GM18520 (cell line): Measurements from ENCODE around the gene LLPH.
"Not testable (repeated sequence)": the region's sequence is repeated elsewhere in the genome, so short reads cannot be mapped to it uniquely, and the experiment has no call there.

Experiments used
- ATAC-seq: cut with Tn5 transposase; IDR thresholded peaks from one replicate; pipeline ENCODE4 v1.9.1; 2021; ENCODE audit not compliant: unreplicated experiment

The LLPH gene

DNA sequence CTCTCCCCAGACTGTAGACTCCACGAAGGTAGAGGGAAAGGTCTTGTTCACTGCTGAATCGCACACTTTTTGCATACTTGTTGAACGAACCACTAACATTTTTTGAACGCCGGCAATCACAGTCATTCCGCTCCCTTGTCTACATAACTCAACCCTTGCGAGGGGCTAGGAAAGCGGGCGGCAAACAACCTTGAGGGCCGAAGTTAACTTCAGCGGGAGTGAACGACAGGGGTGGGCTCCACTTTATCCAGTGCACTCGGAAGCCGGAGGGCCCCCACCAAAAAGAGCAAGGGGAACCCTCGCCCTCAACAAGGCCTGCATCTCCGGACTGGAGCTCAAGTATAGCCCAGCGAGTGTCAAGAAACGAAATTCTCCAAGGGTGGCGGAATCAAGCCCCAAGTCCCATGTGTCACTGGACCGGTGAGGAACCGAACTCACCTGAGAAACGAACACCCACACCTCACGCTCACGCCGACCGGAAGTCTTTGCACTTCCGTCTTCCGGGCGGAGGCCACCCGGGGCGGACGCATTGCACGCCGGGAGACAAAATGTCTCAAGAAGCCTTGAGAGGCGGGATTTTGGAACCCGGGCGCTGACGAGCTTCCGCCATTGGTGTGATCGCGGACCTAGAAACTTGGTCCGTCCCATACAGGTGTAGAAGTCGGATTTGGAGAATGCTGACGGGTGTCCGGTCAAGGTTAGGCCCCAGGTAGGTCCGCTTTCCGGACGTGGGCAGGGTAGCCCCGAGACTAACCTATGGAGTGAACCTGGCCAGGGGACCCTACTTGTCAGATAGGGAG, at the start of gene LLPH:
Gene LLPH, minus strand, starts transcription at position 484 of the 800 bp plus-strand sequence. CDS start 1,644 bp downstream, outside the sequence.
- peak; percentile 96 for ATAC-seq

DNA sequence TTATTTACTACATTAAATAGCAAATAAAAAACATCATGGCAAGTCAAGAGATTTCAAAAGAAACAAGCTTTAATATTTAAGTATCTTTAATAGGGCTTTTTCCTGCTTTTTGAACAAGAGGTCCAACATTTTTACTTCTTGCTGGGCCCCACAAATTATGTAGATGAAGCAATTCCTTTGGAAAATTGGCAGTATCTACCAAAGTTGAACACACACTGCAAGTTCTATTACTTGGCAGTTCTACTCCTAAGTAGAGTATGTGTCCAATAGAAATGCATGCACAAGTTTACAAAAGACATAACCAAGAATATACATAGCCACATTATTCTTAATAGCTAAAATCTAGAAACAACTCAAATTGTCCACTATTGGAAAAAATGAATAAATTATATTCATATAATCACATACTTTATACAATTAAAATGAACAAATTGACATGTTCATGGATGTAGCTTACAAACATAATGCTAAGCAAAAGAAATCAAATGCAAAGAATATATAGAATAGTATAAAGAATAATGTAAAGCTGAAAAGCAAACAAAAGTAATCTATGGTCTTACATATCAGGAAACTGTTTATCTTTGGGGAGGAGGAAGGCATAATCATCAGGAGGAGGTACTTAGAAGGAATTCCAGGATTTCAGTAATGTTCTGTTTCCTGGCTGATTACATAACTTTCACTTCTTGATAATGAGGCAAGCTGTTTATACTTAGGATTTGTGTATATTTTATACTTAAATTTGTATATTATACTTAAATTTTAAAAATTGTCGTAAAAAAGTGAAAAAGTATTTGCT, 45.8 kb upstream of the LLPH start:
- no peak for ATAC-seq

DNA sequence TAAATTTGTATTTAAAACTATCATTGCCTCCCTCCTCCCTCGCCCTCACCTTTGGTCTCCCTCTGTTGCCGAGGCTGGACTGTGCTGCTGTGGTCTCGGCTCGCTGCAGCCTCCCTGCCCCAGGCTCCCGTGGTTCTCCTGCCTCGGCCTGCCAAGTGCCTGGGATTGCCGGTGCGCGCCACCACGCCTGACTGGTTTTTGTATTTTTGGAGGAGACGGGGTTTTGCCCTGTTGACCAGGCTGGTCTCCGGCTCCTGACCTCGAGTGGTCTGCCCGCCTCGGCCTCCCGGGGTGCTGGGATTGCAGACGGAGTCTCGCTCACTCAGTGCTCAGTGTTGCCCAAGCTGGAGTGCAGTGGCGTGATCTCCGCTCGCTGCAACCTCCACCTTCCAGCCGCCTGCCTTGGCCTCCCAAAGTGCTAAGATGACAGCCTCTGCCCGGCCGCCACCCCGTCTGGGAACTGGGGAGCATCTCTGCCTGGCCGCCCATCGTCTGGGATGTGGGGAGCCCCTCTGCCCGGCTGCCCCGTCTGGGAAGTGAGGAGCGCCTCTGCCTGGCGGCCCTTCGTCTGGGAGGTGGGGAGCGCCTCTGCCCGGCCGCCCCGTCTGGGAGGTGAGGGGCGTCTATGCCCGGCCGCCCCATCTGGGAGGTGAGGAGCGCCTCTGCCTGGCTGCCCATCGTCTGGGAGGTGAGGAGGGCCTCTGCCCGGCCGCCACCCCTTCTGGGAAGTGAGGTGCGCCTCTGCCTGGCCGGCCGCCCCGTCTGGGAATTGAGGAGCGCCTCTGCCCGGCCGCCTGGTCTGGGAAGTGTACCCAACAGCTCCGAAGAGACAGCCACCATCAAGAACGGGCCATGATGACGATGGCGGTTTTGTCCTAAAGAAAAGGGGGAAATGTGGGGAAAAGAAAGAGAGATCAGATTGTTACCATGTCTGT, 44.1 kb upstream of the LLPH start:
- ATAC-seq: not testable (repeated sequence)

DNA sequence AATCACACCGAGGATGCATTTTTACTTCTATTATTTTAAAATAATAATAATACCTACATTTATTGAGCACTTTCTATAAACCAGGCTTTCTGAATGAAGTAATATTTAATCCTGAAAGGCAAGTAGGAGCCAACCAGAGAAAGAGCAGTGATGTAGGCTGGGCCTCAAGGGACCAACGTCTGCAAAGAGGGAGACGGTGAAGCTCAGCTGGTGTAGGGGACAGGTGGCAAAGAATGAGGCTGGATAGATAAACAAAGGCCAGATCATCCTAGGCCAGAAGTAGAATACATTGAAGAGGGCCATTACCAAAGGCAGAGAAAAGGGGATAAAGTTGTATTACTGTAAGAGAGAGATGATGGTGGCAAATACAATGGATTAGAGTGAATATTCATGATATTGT, 40.1 kb upstream of the LLPH start:
- ATAC-seq: no peak

DNA sequence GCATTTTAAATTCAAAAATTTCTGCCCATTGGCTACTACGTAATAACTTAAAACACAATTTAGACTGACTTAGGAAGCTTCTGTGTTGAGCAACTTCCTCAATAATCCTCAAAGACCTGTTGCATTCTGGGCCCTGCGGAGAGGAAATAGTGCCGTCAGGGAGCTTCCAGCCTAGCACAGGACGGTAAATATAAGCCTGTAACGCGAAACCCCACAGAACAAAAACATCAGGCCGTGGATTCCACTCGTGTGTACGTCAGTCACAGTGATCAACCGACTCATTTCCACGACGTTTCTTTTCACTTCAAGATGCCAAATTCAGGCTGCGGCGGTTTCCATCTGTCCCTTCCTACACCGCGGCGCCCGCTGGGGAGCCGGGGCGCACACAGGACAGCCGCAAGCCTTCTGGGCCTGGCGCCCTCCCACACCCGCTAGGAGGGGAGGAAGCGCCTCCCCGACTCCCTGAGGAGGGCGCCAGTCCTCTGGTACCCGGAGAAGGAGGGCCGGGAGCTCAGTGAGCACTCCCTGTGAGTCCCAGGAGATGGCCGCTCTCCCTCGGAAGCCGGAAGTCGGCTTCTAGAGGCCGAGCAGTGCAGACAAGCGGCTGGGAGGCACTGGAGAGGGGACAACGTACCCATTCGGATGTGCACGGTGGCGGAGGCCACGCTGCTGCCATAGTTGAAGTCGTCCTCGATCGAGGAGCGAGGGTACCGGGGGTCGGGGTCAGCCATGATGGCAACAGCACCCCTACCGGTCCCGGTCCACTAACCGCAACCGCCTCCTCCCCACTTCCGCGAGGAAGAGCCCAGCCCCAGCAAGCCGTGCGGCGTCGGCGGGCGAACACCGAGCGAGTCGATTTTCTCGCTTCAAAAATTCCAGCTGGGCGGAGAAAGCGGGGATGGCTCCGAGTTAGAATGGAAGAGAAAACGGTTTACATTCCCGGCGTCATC, 38.9 kb upstream of the LLPH start, which contains the start of gene TMBIM4:
Gene TMBIM4, minus strand, starts transcription at position 776 of the 950 bp plus-strand sequence. Its CDS starts 45 bp downstream, at position 731.
- peak; percentile 70 for ATAC-seq

DNA sequence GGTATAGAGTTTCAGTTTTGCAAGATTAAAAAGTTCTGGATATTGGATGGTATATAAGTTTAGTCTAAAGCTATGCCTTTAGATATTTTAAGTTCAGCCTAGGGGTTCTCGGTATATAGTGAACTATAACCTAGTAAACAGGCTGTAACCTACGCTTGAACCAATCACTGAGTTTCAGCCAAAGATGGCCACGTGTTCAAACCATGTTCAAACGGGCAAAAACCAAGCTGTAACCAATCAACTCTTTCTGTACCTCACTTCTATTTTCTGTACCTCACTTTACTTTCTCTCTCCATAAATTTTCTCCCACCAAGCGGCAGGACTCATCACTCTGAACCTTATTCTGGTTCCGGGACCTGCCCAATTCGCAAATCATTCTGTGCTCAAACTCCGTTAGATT, 37.9 kb upstream of the LLPH start:
- ATAC-seq: no peak

DNA sequence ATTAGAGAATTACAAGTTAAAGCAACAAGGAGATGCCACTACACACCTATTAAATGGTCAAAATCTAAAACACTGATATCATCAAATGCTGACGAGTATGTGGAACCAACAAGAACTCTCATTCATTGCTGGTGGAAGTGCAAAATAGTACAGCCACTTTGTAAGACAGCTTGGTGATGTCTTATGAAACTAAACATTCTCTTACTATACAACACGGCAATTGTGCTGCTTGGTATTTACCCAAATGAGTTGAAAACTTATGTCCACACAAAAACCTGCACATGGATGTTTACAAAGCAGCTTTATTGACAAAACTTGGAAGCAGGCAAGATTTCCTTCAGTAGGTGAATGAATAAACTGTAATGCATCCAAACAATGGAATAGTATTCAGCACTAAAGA, 36.0 kb upstream of the LLPH start:
- no peak for ATAC-seq

DNA sequence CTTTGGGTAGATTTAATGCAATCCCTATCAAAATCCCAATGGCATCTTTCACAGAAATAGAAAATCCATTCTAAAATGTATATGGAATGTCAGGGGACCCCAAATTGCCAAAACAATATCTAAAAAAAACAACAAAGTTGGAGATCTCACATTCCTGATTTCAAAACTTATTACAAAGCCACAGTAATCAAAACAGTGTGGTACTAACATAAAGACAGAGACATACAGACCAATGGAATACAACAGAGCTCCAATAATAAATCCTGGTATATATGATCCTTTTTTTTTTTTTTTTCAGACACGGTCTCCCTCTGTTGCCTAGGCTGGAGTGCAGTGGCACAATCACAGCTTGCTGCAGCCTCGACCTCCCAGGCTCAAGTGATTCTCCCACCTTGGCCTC, 34.6 kb upstream of the LLPH start:
- ATAC-seq: no peak

DNA sequence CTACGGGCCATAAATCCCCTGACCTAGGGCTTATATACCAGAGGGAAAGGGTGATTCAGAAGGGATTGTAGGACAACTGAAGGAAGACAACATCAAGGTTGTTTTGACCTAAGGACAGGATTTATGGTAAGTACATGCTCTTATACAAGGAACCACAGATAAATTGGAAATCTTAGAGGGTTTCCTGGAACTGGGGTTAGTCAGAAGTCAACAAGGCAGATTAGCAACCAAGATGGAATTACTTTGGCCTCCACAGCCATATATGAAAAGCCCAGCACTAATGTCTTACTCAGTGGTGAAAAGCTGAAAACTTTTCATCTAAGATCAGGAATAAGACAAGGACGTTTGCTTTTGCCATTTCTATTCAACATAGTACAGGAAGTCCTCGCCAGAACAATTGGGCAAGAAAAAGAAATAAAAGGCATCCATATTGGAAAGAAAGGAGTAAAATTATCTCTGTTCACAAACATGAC, 33.8 kb upstream of the LLPH start:
- no peak for ATAC-seq

DNA sequence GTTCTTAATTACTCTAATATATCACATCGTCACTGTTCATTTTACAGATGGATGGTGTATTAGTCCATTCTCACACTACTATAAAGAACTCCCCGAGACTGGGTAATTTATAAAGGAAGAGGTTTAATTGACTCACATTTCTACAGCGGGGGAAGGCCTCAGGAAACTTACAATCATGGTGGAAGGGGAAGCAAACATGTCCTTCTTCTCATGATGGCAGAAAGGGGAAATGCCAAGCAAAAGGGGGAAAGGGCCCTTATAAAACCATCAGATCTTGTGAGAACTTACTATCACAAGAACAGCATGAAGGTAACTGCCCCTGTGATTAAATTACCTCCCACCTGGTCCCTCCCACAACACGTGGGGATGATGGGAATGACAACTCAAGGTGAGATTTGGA, 32.7 kb upstream of the LLPH start:
- ATAC-seq: no peak

DNA sequence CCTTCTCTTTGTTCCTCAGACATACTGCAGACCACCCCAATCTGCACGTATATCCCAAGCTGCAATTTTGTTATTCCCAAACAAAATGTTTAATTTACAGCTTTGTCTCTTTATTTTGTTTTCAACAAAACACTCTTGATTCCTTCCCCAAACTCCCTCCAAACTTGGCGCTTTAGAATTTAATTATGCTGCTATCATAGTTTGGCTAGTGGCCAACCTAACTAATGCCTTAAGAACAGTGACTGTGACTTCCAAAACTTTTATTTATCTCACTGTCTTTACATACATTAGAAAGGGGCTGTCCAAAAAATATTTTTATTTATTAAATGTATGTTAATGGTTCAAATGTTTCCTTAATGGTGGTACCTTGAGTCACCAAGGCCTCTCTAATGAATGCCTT, 32.2 kb upstream of the LLPH start:
- no peak for ATAC-seq

DNA sequence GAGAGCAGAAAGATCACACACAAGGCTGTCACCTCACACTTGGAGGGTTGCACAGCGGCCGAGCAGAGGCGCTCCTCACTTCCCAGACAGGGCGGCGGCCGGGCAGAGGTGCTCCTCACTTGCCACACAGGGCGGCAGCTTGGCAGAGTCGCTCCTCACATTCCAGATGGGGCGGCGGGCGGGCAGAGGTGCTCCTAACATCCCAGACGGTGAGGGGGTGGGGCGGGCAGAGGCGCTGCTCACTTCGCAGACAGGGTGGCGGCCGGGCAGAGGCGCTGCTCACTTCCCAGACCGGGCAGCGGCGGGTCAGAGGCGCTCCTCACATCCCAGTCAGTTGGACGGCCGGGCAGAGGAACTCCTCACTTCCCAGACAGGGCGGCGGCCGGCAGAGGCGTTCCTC, 30.2 kb upstream of the LLPH start:
- no peak for ATAC-seq

DNA sequence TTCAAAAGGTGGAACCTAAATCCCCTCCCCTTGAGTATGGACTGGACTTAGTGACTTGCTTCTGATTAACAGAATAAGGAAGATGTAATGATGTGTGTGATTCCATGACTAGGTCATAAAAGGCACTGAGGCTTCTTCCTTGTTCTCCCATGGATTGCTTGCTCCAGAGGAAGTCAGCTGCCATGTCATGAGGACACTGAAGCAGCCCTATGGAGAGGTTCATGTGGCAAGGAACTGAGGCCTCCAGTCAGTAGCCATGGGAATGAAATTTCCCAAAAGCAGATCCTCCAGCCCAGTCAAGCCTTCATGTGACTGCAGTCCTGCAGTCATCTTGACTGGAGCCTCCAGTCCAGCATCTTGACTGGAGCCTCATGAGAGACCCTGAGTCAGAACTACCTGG, 28.6 kb upstream of the LLPH start:
- ATAC-seq: no peak

DNA sequence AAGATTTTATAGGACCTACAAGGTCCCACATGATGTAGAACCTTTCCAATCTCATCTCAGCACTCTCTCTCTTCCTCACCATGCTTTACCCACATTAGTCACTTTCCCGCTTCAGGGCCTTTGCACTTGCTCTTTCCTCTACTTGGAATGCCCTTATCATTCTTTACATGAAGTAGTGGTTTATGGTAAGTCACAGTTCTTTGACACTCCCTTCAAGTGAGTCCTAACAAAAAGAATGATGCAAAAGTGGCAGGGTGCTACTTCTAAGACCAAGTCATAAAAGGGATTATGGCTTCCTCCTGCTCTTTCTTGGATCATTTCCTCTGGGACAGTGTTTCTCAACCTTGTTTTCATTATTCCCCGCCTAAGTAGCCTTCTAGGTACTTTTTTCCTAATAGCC, 26.1 kb upstream of the LLPH start:
- no peak for ATAC-seq

DNA sequence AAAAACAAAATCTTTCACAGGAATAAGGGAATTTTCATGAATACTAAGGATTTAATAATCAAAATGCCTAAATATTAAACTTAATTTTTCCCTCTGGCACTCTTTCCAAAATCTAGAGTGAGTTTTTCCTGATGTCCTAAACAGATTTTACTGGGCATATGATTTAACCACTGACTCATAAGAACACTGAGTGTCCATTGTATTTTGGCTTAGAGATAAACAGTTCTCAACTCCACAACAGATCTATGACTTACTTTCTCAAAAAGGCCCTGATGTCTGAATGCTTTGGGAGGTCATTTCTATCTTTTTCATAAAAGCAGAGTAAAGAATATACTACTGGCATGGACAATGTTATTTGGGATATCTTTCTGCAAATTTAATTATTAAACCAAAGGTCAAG, 24.2 kb upstream of the LLPH start:
- ATAC-seq: no peak

DNA sequence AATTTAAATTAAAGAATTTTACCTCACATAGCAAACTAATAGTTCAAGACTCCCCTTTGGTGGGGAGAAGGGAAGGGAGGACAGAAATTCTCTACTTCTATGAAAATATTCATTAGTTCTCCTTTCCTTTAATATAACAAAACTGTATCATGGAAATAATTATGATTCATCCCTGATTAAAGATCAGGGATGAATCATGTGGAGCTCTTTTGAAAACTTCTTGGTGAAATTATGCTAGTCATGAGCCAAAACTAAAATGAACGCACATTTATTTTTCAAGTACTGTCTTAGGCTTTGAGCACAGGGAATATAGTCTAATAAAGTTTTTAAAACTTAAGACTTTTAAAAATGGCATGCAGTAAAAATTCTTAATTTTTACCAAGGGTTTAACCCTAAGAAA, 22.2 kb upstream of the LLPH start:
- ATAC-seq: no peak

DNA sequence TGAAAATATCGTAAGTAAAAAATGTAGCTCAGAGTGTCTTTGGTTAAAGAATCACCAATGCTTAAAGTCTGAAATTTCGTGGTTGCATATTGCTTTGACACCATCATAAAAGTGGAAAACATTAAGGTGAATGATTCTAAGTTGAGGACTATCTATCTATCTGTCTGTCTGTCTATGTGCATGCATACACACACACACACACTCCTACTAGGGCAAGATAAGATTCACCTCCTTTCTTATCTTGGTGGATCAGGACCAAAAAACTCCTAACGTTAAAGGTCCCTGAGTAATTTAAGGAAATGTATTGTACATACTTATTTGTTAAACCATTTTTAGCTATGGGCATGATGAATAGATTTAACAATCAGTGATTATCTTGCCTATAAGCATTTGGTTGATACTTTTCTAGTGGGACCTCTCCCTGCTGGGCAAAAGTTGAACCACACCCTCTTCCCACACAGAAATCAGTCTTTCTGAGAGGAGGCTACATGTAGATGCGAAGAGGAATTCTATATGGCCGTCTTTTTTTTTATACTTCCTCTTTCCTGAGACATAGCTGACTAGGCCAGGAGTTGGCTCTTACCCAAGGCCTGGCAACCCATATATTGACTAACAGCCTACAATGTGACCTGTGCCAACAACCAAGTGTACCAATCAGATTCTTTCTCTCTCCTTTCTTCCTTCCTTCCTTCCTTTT, 19.3 kb upstream of the LLPH start:
- ATAC-seq: no peak

DNA sequence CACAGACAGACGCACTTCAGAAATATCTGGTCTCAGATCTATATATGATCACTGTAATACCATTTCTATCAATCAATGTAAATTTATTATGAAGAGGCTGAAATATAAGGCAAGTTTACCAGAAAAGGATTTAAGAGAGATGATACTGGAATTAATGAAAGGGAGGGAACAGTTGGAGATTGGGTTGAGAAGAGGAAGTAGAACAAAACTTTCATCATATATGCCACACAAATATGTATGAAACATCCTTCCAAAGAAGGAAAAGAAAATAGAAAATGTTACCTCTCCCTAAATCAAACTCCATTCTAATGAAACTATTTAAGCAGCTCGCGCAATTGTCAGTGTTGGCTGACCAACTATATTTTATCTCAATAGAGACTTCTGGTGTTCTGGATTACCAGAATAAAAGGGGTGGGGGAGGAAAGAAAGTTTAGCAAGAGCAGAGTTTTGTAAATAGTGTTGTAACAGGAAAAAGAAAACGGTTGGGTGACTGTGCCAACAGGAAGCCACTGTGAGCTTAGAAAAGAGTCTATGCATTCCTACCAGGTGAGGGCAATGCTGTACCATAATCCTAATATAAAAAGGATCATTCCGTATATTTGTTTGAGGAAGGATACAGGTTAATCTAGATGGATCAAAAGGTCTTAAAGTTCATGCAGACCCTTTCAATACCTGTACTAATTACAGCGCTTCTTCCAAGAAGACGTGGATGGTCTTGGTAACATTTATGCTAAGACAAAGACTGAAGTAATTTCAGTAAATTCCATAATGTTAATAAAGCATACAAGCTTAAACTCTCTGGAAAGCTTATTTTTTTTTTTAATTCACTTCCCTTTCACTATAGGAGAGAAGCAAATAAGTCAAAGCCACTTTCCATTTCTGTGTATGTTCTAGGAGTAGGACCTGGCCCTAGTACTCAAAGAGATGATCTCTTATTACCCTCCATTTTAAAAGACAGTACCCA, 14.5 kb upstream of the LLPH start:
- ATAC-seq: no peak
